ENCODE data around the gene KATNB1.

KATNB1 gene

GRCh38 chr16:57735755-57736418 lies at the start of gene KATNB1:
TSS of gene KATNB1 (plus strand) at chr16:57735770. CDS start at chr16:57737244, 1,474 bp downstream.
- peak; percentile 20 for DNase-seq

DNA sequence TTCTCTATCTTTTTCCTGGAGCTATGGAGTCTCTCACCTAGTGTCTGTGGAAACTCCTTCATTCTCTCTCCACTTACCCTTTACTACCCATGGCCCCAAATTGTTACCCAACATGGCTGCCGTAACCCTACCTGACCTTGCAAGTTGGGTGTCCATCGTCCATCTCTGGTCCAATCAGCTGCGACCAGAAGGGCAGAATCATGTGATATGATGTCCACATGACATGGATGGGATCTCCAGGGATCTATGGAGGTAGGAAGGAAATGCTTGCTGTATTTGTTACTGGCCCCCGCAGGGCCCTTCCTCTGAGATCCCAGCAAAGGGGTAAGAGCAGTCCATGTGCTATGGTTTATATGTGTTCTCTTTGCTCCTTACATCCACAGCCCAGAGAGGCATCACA lies 49.0 kb upstream of the KATNB1 start:
- no peak for DNase-seq

DNA sequence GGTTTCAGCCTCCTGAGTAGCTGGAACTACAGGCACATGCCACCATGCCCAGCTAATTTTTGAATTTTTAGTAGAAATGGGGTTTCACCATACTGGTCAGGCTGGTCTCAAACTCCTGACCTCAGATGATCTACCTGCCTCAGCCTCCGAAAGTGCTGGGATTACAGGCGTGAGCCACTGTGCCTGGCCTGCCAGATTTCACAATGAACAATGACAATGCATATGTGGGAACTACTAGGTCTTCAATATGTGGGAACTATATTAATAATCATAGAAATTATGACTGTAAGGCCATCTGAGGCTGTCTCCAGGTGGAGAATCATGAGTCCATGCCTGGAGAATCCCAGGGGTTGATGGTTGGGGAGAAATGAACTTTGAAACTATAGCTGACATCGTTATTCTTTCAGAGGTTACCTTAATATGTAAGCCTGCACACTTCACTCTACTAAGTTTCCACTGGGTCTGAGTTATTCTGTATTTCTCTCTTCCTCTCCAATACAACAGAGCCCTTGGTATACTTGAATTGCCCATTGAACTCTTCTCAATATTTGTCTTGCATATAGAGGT lies 48.1 kb upstream of the KATNB1 start:
- DNase-seq: no peak

DNA sequence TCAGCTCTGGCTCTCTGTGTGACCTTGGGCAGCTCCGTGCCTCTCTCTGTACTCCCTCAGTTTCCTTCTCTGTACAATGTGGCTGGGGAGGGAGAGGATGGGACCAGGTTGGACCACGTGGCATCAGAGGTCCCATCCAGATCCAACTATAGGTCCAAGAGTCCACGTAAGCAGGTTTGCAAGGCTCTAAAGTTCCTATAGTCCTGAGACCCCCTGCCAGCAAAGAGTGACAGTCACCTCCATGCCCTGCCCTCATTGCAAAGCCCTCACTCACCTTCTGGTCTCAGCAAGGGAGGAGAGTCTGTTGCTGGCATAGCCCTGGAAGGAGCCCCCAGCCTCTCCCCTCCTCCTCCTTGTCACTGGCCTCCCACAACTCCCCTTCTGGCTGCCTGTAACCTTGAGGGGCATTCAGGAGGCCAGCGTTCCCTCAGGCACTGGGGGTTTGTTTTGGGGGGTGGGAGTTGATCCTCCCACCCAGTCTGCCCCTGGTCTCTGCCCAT lies 47.0 kb upstream of the KATNB1 start:
- no peak for DNase-seq

DNA sequence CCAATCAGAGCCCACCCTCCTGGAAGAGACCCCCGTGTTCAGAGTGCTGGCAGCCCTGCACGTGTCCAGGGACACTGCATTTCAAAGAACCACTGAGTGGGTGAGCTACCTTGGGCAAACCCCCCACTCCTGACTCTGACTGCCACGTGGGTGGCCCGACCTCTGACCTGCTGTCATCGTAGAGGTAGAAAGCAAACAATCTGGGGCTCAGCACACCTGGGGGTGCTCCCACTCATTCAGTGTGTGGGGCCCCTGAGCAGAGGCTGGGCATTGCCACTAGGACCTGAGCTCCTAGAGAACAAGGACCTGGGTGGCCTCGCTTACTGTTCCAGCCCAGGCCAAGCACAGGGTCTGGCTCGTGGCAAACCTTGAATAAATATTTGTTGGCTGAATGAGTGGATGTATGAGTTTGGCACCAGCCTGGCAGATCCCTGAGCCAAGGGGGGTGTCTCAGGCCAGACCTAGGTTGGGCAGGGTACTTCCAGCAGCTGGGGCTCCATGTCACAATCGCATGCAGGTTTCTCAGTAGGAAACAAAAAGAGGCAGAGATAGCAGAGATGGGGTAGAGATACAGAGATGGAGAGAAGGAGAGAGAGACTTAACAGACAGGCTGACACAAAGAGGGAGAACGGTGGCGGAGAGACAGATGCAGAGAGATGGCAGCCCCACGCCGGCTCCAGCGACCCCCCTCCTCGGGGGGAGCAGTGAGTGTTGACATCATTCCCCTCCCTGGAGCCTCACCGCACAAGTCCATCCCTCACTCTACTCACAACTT lies 46.4 kb upstream of the KATNB1 start:
- no peak for DNase-seq

DNA sequence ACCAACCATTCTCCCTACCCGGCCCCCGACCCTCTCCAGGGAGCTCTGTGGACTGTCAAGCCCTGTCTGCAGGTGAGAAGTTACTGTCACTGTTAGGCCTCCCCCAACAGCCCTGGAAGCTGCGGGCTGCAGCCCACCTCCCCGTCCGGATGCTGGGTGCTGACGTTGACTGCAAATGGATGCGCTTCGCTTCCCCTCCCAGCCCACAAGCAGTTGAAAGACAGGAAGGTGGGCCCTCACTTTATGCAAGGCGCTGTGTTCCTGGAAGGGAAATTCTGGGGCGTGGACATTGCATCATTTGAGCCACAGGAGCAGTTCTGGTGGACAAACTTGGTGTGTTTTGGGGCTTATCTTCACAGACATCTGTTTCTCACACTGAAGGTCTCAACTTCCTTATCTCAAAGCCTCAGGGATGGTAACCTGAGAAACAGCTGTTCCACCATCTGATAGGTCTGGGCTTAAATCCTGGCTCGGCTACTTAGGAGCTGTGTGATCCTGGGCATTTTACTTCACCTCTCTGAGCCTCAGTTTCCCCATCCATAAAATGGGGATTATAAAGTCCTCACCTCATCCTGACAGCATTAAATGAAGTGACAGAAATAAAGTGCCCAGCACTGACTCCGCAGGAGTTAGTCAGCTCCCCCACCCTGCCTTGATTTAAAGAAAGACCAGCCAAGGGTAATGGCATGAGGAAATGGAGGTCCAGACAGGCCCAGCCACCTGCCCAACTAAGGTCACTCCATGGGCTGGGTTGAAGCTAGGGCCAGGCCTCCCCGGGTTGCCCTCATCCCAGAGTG lies 45.6 kb upstream of the KATNB1 start:
- DNase-seq: no peak

- DNase-seq: no peak
Measured at GRCh38 chr16:57690782-57691471, 44.6 kb upstream of the KATNB1 start.

DNA sequence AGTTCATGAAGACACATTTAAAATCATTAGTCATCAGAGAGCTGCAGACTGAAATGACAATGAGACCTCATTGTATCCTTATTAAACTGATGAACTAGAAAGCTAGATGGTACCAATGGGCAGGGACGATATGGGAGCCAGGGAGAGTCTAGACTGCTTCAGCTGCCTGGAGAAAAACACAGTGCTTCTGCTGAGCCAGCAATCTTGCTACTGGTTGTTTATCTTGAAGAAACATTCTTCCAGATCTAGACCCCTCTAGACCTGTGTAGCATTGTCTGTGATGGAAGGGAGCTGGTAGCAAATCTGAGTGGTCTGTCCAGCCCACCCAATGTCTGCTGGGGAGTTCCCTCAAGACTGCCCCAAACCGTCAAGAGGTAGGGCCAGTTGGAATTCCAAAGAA lies 42.9 kb upstream of the KATNB1 start:
- no peak for DNase-seq

DNA sequence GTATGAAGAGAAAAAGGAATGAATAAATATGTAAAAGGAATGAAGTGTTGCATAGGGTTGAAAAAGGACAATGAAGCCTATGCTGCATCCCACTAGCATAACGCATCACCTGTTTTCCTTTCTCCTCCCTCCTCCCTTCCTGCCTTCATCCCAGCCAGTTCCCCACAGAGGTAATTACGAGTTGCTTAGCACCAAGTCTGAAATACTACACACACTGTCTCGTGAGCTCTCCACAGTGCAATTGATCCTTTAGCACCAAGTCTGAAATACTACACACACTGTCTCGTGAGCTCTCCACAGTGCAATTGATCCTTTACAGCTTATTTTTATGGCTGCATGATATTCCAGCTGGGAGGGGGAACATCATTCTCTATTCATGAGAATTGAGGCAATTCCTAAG lies 42.0 kb upstream of the KATNB1 start:
- no peak for DNase-seq

- no peak for DNase-seq
Measured at GRCh38 chr16:57694231-57694724, 41.3 kb upstream of the KATNB1 start.

DNA sequence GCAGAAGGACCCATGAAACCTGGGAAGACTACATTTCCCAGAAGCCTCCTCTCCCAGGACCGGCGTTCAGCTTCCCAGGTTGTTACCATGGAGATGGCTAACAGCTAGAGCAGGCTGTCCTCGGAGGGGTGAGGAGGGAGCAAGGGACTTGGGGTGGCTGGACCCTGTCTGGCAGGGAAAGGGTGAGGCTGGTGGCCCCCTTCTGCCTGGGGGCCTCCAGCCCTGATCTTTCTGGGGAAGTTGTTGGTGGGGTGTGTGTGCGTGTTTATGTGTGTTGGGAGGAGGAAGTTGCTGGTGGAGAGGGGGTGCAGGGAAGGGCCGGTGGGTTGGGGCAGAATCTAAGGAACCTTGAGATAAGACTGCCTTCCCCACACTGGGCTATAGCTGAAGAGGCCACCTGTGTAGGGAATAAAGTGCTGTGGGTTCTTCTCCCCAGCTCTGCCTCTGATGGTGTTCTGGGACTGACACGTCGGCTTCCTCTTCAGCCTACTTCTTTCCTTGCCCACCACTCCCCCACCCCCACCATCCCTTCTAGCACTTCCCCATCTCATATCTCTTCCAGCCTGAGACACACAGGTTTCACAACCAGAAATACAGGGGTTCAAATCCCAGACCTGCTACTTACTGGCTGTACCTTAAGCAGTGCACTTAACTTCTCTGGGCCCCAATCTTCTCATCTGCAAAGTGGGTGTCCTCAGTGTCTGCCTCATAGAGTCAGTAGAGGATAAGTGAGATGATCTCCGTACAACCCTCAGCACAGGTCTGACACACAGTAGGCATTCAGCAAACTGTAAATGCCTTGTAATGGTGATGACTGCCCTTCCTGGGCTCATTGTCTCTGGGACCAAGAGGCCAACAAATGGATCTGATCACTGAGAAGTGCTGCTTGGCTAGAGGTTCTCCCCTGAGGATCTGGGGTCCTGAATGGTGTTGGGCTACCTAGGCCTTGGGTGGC lies 40.6 kb upstream of the KATNB1 start, which contains the start of gene DRC7:
DRC7 (plus strand) TSS at position 82 of the 955 bp plus-strand sequence. CDS start 3,144 bp downstream, outside the sequence.
- DNase-seq: peak; percentile 43

DNA sequence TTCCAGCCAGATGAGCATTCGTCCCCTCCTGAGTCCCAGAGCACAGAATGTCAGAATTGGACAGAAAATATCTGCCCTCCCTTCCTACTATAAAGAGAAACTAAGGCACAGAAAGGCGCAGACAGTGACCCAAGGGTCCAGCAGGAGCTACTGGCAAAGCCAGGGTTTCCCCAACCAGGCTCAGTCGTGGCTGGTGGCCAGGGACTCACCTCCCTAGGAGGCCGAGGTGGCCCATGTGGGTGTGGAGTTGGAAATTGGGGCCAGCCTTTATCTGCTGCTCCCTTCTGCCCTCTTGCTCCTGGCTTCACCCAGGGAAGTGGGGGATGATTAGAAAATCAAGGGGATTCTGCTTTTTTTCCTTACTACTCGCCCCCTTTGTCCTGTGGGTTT lies 39.9 kb upstream of the KATNB1 start:
- DNase-seq: no peak

DNA sequence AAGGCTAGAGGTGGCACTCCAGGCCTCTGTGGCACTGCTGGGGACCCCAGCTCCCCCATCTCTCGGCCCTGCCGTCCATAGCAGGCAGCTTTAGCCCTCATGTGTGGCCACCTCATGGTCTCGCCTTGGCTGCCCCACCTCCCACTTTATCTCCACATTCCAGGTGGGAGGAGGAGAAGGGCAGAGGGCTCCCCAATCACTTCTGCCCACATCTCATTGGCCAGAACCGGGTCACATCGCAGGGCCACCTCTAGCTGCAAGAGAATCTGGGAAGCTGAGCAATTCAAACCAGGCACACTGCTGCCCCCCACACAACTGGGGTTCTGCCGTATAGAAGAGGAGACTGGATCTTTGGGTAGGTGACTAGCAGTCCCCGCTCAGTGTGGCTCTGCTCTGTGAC lies 39.3 kb upstream of the KATNB1 start:
- DNase-seq: no peak

GRCh38 chr16:57697896-57698537 lies 37.6 kb upstream of the KATNB1 start:
- DNase-seq: no peak

DNA sequence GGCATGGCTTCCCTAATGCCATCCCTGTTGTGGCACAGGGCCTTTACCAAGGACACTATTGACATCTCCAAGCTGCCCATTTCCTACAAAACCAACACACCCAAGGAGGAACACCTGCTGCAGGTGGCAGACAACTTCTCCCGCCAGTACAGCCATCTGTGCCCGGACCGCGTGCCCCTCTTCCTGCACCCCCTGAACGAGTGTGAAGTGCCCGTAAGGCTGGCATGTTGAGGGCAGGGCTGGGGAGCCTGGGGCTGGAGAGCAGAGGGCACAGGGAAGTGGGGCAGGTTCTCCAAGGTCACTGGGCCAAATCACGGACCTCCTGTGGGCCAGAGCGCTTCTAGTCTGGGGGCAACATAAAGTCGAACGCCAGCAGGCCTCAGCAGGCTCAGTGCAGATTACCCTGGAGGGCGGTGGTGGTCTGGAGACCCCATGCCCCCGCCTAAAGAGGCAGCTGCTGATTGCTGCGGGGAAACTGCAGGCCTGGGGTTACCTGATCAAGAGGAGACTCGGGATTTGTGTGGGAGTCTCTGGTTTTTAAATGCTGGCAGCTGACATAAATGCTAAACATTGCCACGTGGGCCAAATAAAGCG lies 36.7 kb upstream of the KATNB1 start:
- no peak for DNase-seq

DNA sequence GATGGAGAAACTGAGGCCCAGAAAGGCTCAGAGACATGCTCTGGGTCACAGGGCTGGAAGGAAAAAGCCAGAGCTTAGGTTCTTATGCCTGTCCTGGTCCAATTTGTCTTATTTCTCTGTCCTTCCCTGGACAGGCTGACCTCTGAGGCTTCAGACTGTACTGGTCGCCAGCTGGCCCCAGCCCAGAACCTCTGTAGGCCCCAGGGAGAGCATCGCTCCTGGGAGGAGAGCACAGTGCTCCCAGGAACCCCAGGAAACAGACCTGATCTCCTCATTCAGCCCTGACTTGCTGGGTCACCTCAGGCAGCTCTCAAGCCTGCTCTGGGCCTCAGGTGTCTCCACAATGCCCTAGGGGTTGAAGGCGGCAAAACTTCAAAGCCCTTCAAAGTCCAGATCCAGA lies 36.1 kb upstream of the KATNB1 start:
- DNase-seq: no peak

DNA sequence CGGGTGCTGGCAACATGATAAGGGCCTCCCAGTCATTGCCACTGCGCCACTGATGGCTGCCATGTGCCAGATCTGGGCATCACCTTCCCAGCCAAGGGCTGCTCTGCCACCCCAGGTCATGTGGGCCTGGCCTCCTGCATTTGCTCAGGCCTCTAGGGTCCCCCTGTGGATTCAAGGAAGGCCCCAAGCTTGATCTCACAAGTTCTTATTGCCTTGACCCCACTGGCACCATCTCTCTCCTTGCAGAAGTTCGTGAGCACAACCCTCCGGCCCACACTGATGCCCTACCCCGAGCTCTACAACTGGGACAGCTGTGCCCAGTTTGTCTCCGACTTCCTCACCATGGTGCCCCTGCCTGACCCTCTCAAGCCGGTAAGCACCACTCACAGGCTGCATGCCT lies 35.7 kb upstream of the KATNB1 start:
- DNase-seq: no peak

DNA sequence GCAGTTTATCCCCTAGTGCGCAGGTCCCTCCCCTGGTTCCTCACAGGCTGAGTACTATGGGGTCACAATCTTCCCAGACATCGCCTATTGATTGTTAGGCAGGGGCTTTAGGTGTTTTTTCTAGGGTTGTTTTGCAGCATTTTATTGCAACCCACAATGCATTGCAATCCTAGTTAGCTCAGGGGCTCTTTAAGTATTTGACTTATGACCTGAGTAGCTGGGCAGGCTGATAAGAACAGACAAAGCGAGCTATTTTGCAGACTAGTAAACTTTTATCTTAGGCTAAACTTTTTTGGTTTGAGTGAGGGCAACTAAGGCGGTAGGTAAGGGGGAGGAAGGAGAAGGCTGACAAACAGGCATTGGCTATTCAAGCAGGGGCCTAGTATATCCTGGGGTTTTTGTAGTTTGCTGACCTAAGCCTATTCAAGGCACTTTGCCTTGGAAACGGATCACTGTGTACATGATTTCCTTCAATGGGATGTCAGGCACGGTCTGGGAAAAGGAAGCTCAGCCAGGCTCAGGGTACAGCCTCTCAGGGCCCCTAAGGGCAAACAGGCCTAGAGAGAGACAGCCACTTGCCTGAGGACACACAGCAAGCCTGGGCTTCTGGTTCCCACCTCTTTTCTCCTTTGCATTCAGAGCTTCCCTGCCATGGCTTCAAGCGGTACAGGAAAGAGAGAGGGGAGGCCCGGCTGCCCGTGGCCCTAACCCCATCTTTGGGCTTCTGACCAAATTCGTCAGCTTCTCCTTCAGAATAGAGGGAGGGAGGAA lies 34.6 kb upstream of the KATNB1 start:
- DNase-seq: no peak

- DNase-seq: no peak
Measured at GRCh38 chr16:57701759-57702371, 33.7 kb upstream of the KATNB1 start.
